Right renal cortex interstitium (tissue), 3 donors: ENCODE measurements around the gene IRX3. TPM values are rescaled to one million over a fixed set of nuclear protein-coding genes. Genes with fewer than 3 reads are reported as not detected.

Source experiments
- DNase-seq, 3 donors: peaks; one replicate each; pipeline ENCODE4 v3.0.0-alpha.2; 2013; ENCODE audit warnings: low read depth in 3 of 3, low spot score in 2 of 3
- polyA plus RNA-seq, 3 donors: library from polyadenylated mRNA; unstranded; fragments of 120-200 nt; gene quantifications; one replicate each; pipeline ENCODE4 v1.2.1, GENCODE V29; 2013; ENCODE audit not compliant: insufficient read length in 3 of 3

The IRX3 gene
- 10 to 100 TPM; 27.0 to 32.2 (median 27.1) TPM for polyA plus RNA-seq

DNA sequence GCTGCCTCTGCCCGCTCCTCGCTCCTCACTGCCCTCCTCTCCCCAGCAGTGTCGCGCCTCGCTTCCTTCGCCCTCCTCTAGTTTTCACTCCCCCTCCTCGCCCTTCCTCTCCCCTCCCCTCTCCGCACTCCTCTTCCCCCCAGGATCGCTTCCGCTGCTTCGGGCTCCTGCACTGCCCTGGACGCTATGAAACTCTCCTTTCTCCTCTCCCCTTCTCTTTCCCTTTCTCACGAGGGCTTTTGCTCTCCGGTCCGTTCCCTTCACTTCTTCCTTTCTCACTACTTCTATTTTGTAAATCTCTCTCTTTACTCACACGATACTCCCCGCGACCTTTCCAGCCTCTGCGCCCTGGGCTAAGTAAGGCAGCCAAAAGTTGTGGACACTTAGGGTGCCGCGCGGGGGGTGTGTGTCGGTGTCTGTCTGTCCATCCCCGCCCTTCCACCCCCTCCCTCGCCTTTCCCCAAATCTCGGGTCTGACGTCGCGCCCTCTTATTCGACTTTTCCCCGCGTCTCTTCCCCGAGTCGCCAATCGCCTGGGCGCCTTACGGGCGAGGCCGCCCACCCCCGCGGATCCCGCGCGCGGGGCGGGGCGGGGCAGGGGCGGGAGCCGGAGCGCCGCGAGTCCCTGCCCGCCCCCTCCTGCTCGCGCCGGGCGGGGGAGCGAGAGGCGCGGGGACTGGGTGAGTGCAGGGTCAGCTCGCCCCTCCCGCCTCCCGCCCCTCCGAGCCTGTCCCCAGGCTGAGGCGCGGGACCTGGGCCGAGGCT is at the start of gene IRX3:
Gene IRX3, minus strand, starts transcription at position 422 of the 765 bp plus-strand sequence. CDS start 737 bp downstream, outside the sequence.
- no peak for DNase-seq

DNA sequence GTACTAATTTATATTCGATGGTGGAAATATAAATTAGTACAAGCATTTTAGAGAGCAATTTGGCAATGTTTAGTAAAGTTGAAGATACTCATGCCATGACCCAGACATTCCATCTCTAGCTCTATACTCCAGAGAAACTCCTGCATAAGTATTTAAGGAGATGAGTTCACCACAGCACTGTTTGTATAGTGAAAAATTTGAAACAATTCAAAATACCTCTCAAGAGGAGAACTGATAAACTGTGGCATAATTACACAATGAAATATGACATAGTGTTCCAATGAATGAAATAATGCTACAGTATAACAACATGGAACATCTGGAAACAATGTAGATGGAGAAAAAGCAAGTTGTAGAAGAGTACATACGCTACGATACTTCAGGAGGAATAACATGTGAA is 48.6 kb upstream of the IRX3 start:
- no peak for DNase-seq

DNA sequence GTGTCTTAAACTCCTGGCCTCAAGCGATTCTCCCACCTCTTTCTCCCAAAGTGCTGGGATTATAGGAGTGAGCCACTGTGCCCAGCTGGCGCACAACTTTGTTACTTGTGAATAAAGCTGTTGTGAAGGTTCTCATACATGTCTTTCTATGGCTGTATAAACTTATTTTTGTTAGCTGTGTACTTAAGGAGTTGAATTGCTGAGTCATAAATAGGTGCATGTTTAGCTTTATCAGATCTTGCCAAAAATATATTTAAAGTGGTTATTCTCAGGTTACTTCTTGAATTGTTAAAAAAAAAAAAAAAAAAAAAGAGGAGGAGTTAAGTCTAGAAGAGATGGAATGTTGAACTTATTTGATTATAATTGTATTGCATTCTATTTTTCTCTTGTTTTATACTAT is 47.6 kb upstream of the IRX3 start:
- DNase-seq: no peak

DNA sequence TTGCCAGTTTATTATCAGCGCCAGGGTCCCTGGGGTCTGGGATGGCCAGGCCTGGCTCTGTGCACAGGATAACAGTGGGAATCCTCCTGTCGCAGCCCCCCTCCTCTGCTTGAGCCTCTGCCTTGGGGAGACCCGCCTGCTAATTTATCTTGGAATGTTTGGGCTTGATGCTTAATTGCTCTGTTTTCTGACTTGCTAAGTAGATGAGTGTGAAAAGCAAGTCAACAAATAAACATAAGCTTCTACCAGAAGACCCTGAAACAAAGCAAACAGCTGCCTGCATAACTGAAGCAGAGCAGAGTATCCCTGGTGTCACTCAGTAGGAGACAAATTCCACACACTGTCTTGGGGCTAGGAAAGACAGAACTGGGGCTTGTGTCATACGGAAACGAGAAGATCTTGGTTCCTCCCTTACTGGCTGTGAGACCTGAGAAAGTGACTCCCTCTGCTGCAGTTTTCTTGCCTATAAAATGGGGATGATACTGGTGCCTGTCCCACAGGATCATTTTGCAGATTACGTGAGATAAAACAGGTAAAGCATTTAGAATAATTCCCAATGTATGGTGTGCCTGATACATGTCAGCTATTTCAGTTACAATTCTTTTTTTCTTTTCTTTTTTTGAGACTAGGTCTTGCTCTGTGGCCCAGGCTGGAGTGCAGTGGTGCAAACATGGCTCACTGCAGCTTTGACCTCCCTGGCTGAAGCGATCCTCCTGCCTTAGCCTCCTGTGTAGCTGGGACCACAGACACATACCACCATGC is 44.8 kb upstream of the IRX3 start:
- DNase-seq: no peak

DNA sequence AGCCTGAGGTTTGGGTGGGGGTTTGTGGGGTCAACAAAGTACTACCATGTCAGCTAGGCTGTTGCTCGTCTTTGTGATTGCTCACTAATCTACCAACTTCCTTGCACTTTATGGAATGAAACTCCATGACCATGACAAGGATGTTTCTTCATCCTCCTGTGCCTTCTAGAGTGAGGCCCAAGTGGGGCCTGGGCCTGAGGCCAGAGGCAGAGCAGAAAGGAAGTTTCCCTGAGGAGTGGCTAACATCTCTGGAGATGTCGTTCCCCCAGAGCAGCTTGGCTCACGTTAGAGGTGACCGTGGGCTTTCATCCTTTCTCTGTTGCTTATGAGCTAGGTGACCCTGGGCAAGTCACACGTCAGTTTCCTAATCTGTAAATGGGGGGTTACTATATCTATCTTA is 41.0 kb upstream of the IRX3 start:
- DNase-seq: no peak

DNA sequence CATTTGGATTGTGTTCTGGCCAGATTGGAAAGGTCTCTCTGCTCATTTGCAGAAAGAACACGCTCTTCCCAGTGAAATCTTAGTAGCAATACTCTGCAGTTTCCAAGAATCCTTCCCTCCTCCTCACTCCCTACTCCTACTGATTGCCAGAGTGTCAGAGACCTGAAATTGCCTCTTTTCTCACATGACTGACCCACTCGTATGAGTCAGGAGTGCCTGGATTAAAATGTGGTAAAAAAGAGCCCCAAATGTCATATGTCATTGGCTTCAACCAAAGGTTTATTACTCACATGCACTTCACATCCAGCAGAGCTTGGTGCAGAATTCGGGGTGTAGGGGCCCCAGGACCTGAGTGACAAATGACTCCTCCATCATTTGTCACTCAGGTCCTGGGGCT is 39.7 kb upstream of the IRX3 start:
- no peak for DNase-seq

DNA sequence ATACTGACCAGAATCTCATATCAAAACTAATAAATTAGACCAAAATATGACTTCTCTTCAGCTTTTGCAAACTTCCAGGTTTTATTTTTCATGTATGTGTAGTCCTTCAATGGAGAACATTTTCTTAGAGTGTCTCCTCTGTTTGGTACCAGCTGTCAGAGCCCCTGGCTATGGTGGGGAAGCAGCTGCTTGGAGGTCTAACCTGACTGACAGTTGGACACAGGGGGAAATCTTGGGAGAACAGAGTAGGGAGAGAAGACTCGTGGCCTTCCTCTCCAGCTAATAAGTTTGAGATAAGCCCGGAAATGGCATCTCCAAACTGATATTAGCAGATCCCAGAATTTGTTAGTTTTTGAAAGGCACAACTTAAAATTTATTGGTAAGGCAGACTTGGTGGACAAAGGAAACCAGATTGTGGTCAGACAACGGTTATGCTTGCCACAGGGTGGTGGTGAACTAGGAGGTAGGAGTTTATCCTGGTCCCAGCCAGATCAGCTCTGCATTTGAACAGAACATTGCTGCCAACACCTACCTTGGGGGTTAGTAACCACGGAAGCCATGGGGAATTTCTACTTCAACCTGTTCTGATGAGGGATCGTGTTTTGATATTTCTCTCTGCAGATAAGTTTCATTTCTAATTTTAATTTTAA is 39.2 kb upstream of the IRX3 start:
- DNase-seq: no peak

DNA sequence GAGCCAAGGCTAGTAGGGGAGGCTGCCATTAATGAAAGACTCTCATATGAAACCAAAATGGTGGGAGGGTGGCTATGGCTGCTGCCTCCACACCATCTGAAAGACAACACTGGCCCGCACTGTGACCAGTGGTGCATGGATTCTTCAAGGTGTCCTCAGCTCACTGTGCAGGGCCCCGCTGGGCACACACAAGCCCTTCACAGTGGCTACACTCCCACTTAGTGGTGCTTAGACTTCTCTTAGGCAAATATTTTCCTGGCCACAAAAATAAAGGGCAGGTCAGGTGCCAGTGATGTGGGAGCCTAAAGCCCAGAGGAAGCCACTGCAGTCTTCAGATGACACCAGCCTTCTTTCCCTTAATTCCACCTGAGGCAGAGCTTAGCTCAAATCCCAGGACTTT is 38.1 kb upstream of the IRX3 start:
- no peak for DNase-seq

DNA sequence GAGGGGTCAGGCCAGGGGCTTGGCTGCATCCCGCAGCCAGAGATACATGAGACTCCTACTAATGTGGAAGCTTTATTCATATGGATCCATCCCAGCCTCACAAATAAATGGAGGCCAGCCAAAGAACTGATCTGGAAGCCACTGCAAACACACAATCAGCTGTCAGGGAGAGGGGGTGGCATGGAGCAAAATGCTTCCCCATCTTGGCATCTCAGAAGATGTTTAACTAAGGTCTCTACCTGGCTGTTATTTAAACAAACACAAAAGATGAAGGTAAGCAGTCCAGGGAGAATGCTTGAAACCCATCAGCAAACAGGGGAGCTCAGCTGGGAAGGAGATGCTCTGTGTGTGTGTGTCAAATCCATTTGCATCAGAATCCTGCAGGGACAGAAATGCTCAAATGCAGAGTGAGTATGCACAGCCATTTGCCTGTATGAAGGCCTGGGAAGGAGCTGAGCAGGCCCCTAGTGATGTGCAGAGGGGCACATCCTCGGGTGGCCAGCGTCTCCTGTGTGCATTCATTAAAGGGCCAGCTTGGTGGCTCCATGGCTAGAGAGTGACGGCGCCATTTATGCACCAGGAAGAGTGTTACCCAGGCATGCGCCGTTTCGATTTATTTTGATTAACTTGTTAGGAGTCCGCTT is 34.2 kb upstream of the IRX3 start:
- no peak for DNase-seq

DNA sequence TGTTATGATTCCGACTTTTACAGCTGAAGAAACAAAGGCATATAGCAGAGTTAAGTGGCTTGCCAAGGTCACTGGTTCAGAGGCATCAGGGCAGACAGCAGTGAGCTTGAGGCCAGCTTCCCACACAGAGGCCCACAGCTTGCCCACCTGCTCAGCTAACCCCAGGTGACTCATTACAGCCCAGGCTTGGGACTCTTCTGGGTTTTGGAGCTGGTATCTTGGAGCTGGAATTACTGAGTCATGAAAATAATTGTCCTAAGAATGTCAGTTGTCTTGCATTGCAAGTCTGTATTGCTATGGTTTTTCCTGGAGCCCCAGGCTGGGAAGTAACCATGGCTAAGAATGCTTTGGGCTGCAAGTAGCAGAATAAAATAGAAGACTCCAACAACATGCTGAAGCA is 32.4 kb upstream of the IRX3 start:
- no peak for DNase-seq

DNA sequence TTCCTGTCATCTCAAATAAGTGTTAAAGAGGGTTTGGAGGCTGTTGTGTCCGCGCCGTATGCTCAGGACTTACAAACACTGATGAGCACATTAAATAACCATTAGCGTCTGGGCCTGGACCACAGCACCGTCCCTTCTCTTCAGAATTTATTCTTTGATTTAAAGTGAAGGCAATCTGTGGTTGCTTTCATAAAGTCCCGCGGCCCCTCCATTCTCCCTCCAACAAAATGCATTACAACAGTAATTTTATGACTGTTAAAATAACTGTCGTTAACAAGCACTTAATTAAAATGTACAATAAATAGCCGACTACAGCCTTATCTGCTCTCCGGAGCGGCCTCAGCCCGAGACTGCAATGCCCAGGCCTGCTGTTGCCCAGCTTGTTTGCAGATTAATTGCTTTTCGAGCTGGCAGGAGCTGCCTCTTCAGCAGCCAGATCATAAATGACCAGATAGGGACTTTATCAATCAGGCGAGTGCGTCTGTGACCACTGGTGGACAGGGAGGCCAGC is 30.6 kb upstream of the IRX3 start:
- DNase-seq: no peak

DNA sequence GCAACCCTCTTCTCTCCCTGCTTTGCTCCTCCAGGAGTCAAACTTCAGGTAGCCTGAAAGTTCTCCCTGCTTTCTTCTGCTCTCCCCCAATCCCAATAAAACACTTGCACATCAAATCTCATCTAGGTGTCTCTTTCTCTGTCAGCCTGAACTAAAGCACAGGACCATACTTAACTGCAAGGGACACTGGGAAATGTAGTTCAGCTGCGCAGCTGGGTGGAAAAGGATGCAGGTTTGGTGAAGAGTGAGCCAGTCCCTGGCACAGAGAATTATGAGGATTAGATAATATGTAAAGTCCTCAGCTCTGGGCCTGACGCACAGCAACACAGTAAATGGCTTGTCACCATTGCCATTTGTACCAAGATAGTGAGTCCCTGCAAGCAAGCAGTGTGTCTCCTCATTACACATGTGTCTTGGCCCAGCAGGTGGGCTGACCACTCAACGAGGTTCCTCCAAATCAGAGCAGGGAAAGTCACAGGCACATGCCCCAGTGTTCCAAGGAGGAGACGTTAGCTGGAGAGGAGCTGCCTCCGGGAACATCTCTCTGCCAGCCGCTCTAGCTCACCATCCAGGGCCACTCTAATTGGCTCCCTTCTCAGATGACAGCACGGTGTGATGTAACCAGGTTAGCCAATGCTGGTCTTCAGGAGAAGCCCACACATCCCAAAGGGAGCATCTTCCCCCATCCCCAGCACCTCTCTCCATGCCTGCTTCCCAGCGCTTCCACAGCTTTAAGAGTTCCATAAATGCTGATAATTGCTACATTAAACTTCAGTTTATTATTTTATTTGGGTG is 29.7 kb upstream of the IRX3 start:
- DNase-seq: no peak

DNA sequence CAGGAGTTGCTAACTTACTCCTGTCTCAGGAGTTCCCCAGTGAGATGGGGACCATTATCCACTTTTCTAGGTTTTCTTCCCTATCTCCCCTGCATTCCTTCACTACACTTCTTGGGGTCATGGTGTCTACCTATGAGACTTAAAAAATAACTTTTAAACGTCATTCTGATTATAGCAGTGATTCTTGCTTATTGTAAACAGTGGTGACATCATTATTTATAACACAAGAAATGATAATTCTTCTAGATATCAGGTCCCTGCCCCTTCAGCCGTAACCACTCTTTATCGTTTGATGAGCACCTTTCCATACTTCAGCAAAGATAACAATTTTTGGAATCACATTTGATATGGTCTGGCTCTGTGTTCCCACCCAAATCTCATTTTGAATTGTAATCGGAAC is 27.2 kb upstream of the IRX3 start:
- no peak for DNase-seq

DNA sequence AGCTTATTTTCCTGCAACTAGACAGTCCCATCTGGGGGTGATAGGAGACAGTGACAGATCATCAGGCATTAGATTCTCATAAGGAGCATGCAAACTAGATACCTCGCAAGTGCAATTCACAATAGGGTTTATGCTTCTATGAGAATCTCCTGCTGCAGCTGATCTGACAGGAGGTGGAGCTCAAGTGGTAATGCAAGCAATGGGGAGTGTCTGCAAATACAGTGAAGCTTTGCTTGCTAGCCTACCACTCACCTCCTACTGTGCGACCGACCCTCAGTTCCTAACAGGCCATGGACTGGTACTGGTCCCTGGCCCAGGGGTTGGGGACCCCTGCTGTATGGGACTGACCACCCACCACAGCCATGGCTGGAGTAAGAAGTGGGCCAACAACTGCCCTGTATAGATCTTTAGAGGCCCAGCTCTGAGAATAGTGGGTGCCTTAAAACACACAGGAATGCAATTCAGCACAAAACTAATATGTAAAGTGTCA is 26.0 kb upstream of the IRX3 start:
- no peak for DNase-seq

DNA sequence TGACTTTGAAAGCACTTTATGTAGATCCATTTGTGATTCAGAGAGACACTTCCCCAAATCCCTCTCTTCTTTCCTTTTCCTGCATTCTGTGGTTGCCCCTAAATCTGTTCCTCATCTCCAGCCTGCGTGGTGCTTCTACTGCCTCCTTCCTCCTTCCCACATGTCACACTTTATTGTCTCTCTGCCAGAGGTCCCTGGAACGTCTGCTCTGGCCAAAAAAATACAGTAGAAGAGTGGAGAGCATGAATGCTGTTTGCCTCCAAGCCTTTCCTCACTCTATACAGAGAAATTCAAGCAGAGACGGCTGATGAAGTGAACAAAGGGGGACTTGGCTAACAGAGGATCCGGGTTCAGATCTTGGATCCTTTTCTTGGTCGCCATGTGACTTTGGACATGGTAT is 22.8 kb upstream of the IRX3 start:
- no peak for DNase-seq

DNA sequence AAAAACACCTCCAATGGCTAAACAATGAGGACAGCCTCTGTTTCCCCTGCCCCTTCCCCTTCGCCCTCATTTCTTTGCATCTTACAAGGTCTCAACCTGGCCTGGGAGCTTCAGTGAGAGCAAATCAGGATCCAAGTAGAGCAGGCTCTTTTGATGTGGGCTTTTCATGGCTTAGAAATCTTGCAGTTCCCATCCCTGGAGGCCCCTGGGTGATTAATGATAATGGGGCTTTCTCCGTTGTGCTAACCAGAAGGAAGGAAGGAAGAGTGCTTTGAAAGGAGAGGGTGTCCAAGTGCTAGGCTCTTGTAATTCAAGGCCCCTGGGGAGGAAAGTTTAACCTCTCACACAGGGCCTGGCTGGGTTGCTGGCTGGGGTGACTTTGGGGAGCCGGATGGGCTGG is 18.5 kb upstream of the IRX3 start:
- no peak for DNase-seq

DNA sequence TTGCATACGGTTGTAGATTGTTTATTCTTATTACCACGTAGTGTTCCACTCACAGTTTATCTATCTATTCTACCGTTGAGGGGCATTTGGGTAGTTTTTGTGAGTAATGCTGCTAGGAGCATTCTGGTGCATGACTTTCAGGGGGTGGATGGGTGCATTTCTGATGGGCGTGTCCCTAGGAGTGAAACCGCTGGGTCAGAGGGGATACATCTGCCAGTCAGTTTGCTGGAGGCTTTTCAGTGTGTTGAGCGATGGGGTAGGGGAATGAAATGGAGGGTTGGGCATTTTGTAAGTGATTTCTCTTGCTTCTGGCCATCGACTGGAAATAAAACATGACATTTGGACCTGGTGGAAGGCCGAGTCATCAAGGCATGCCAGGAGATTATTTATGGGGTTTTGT is 17.0 kb upstream of the IRX3 start:
- DNase-seq: no peak

DNA sequence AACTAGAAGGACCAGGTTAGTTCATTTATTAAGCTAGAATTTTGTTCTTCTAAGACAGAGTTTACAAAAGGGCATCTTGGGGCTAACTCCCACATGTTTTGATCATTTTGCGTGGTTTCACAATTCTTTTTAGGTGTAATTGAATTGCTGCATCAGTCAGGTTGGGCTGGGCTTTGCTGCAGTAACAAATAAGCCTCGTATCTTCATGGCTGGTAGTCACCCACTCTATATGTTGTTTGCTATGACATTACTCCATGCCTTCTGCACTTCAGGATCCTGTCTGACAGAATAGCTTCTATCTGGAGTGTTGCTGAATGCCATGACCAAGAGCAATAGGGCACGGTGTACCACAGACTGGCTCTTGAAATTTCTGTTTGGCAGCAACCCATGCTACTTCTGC is 10.6 kb upstream of the IRX3 start:
- no peak for DNase-seq

DNA sequence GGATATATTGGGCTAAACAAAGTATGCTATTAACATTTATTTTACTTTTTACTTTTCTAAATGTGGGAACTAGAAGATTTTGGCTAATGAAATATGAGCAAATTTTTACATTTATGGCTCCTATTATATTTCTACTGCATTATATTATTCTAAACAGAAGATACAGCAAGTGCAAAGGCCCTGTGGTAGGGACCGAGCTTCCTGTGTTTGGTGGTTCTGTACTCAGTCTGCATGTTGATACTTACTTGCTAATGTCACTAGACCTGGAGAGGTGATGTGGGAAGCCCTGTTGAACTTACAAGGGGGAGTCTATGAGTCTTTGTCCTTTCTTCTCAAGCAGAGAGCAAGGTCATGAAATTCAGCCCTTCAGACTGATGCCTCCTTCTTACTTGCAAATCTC is 10.0 kb upstream of the IRX3 start:
- DNase-seq: no peak
